GM21825 (cell line): ENCODE data around the gene TTC38.
"Not testable (repeated sequence)": the region's sequence is repeated elsewhere in the genome, so short reads cannot be mapped to it uniquely, and the experiment has no call there.

ENCODE experiments used
- ATAC-seq: cut with Tn5 transposase; IDR thresholded peaks from one replicate; pipeline ENCODE4 v1.9.1; 2021; ENCODE audit warnings: mild to moderate bottlenecking, moderate library complexity; ENCODE audit not compliant: unreplicated experiment

Gene TTC38

DNA sequence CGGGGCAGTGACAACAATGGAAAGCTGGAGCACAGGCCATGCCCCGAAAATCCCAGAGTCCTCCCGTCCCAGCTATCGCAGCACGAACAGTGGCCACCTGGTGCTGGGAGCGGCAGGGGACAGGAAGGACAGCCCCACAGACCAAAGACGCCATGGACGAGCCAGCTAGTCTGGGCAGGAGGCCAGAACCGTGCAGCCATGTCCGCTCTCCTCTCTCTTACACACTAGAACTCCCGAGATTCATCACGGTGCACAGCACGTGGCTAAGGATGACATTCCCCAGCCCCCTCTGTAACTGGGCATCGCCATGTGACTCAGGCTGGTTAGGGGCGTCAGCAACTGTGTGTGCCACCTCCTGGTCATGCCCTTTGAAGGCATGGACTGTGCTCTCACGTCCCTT, 22.3 kb upstream of the TTC38 start:
- ATAC-seq = no peak

DNA sequence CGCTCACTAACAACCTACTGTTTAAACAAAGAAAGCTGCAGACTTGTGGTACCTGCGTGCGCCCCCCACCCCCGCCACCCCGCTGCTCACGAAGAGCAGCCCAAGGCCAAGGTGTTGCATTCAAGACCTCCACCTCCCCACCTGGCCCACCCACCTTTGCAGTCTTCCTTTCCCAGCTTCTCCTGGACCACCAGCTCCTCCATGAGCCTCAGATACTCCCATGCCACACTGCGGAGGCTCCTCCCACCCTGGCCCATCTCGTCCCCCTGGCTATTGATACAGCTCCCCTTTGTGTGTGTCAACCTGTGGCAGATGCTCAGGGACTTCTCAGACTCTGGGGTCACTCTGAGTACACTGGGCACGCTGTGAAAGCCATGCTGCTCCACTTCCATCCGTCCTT, 21.6 kb upstream of the TTC38 start:
- ATAC-seq = no peak

DNA sequence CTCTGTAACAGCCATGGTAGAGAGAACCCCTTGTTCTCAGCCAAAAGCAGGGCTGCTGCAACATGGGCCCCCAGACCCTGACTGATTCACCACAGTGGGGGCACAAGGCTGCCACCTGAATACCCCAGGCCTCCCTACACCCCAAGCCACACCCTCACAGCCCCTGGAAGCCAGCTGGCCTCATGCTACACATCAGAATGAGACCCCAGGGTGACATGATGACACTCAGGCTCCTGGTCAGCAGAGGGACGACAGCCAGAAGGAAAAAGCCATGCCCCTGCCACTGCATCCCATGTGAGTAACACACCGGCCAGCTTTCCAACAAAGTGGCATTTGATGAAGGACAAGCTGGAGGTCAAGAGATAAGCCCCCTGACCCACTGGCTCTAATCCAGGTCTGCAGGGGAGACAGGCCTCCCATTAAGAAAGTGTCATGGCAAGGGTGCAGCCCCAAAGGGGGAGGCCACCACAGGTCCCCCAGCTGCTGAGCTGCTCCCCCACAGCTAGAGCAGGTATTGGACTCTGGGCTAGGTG, 20.3 kb upstream of the TTC38 start:
- ATAC-seq = no peak

DNA sequence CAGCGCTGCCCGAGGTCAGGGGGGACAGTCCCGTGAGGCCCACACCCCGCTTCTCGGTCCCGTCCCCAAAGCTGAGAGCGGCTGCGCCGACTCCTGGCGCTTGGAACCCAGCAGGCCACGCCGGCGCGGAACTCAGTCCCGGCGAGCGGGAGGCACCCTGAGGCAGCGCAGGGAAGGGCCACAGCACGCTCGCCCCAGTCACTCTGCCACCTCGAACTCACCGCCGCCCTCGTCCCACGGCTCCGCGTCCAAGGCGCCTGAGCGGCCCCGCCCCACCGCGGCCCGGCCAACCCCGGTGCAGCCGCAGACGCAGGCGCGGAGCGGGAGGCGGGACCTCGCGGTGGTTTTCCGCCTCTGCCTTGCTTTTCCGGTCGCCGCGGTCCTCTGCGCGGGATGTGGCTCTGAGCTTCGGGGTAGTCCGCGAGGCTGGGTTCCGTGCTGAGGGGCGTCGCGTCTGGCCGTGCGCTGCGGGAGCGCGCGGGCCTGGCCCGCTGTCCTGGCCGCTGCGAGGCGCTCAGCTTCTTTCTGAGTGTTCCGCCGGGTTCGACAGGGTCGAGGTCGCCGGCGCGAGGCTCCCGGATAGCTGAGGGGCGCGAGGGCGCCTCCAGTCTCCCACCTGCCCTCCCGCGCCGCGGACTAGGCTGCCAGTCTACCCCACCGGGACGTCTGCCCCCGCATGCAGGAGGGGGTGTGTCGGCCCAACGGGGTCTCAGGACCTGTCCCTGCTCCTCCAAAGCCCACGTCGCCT, 17.6 kb upstream of the TTC38 start, which contains the start of gene CDPF1:
CDPF1 (minus strand) TSS at position 259 of the 748 bp plus-strand sequence. CDS start 2,009 bp downstream, outside the sequence.
- peak; percentile 83 for ATAC-seq

DNA sequence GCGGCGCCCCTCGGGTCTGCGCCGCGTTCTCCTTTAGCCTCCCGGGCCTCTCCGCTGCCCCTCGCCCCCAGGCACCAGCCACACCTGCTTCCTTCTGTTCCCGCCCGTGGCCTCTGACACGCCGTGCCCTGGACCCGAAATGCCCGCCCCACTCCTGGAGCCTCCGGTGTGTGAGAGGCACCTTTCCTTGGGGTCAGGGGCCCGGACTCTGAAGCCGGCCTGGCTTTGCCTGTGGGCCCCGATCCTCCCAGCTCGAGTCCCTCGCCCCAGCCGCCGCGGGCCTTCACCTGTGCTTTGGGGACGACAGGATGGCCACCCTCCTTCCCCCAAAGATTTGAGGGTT, 17.1 kb upstream of the TTC38 start:
- no peak for ATAC-seq

DNA sequence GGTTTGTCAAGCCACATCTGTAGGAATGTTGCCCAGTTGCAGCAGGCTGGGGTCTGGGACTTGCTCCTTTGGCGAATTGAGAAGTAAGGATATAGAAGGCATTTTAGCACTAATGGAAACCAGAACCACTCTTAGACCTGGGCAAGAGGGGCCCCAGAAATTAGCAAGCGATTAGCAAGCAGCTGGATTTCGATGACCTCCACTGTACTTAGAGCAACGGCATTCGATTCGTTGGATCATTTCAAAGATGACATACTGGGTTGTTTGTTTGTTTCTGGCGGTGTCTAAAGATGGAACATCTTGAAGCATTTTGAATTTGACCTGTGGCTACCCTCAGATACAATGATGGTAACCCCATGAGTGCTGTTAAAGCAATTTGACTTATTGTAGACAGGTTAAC, 16.5 kb upstream of the TTC38 start:
- ATAC-seq = no peak

DNA sequence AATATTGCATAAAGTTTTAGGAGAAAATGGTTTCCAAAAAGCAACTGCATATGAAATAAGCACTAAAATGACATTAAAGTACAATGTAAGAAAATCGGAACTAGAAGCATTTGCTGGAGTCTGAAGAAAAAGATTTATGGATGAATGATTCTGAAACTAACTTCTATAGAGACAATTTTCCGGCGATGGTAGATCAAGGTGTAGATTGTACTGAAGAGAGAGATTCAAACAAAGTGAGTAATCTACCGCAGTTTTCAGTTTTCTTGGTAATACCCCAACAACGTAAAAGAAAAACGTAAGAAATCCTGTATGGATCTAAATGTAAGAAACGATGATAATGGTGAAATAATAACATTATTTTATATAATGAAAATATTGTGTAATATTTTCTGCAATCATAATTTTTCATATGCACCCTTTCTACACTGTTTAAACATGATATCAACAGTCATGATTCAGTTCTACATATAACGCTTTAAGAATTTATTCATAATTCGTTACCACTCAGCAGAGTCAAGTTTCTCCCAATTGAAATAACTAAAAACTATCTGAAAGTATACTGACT, 15.9 kb upstream of the TTC38 start:
- no peak for ATAC-seq

DNA sequence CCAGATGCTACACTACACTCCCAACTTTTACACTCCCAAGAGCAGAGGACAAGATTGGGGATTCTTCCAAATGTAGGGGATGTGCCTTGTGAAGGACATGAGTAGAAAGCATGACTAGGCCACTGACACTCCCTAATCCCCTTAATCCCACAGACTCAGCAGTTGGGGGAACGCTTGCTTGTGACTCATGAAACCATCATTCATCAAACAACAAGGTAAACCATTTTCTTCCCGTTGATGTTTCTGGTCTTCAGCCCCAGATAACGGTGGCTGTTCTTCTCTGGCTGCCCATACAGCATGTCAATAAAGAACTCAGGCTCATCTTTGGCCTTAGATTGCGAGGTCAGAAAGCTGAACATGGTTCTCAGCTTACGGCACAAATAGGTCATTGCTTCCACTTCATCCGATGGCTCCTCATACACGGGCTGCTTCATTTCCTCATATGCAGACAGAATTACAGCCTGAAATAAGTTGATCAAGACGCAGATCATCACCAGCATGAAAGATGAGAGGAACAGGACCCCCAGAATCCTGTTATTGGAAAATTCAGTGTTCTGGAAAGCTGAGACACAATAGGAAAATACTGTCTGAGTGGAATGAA, 11.3 kb upstream of the TTC38 start:
- no peak for ATAC-seq

DNA sequence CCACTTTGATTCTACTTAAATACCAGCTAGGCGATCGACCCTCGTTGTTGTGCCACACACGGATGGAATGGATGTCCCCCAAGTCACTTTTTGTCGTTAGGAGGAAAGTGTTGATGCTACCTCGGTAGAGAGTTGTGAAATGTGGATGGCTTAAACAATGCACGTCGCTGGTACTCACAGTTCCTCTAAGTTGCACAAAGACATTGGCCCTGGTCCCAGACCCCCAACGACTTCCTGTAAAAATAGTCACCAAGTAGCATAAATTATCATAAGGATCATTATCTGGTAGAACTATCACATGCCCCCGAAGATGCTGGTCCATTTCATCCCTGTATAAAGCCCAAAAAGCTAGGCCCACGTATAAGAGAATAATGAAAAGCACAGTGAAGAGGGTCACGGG, 8.4 kb upstream of the TTC38 start:
- no peak for ATAC-seq

DNA sequence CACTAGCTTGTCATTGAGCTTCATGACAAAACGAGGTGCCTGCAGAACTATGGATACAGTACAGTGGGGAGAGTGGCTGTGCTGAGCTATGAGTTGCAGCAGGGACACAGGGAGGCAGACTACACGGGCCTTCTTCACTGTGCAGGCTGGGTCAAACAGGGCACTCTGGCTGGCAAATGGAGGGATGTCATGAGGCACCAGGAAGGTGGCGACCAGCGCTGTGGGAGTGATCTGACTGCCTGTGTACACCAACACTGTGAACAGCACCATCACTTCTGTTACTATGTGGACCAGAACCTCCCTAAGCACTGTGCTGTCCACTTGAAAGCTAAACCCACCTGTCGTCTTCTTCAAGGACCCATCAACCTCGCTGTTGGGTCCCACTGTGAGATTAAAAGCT, 7.8 kb upstream of the TTC38 start:
- no peak for ATAC-seq

DNA sequence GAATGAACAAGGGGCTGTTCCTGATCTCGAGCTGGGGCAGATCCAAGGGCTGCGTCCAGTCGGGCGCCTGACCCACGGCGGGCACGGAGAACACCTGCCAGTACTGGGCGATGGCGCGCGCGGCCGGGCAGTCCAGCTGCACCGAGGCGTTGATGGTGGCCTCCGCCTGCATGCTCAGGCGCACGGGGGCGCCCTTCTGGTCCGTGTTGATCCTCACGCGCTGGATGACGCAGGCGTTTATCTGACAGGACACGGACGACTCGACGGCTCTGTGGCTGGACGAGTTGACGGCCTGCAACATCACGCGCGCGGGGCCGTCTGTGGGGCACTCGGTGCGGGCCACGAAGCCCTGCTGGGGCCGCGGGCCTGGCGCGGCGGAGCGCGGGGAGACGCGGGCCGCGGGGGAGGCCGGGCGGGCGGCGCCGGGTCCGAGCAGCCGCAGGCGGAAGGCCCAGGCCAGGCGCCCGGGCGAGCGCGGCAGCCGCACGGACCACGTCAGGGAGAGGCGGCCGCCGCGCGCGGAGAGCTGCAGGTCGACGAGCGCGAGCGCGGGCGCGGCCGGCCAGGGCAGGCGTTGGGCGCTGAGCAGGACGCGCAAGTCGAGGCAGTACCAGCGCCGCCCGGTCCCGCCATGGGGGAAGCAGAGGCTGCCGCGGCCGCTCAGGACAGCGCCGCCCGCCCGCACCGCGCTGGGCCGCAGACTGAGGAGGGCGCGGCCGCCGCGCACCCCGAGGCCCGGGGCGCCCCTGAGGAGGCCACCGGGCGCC, 5.2 kb upstream of the TTC38 start:
- ATAC-seq = no peak

DNA sequence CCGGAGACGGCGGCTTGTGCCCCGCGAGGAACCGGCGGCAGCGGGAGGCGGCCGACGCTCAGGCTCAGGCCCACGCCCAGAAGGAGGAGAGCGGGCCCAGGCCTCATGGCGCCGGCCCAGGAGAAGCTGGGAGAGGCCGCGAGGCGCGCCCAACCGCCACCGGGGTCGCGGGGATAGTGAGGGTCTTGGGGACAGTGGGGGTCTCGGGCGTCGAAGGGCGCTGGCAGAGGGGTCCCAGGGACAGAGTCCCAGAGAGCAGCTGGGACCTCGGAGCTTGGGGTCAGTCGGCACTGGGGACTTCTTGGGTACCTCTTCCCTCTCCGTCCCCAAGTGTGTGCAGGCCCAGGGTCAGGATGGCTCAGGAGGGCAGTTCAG, 4.6 kb upstream of the TTC38 start, which contains the start of gene PKDREJ:
PKDREJ (minus strand) TSS at position 128 of the 375 bp plus-strand sequence; CDS start at position 107, 21 bp downstream.
- ATAC-seq = no peak

DNA sequence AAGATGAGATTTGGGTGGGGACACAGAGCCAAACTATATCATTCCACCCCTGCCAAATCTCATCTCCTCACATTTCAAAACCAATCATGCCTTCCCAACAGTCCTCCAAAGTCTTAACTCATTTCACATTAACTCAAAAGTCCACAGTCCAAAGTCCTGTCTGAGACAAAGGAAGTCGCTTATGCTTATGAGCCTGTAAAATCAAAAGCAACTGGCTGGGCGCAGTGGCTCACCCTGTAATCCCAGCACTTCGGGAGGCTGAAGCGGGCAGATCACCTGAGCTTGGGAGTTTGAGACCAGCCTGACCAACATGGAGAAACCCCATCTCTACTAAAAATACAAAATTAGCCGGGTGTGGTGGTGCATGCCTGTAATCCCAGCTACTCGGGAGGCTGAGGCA, 3.3 kb upstream of the TTC38 start:
- not testable (repeated sequence) for ATAC-seq

DNA sequence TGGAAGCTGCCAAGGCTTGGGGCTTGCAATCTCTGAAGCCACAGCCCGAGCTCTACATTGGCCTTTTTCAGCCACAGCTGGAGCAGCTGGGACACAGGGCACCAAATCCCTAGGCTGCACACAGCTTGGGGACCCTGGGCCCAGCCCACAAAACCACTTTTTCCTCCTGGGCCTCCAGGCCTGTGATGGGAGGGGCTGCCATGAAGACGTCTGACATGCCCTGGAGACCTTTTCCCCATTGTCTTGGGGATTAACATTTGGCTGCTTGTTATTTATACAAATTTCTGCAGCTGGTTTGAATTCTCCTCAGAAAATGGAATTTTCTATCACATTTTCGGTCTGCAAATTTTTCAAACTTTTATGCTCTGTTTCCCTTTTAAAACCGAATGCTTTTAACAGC, 2.2 kb upstream of the TTC38 start:
- ATAC-seq = not testable (repeated sequence)

DNA sequence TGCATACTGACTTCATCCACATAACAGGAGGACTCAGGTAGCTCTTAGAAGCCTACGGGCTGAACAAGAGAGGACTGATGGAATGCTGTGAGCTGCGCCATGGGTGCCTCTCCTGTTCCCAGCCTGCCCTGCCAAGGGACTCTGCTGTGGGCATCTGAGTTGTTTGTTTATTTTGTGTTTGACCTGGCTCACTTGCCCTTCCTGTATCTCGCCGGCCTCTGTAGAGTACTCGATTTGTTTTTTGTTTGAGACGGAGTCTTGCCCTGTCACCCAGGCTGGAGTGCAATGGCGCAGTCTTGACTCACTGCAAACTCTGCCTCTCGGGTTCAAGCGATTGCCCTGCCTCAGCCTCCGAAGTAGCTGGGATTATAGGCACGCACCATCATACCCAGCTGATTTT, 1.8 kb downstream of the TTC38 start:
- ATAC-seq = no peak

DNA sequence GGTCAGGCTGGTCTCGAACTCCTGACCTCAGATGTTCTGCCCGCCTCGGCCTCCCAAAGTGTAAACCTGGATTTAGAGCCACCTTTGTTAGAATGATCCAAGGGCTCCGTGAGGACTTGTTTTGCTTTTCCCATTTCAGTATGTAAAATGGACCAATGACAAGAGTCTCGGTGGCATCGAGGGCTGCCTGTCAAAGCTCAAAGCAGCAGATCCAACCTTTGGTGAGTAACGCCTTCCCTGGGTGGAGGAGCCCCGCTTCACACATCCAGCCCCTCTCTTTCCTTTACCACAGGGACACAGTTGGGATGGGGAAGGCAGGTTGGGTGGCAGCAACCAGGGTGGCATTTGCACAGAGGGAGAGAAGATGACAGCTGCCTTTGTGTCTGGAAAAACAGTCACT, 4.4 kb downstream of the TTC38 start:
- ATAC-seq = no peak

DNA sequence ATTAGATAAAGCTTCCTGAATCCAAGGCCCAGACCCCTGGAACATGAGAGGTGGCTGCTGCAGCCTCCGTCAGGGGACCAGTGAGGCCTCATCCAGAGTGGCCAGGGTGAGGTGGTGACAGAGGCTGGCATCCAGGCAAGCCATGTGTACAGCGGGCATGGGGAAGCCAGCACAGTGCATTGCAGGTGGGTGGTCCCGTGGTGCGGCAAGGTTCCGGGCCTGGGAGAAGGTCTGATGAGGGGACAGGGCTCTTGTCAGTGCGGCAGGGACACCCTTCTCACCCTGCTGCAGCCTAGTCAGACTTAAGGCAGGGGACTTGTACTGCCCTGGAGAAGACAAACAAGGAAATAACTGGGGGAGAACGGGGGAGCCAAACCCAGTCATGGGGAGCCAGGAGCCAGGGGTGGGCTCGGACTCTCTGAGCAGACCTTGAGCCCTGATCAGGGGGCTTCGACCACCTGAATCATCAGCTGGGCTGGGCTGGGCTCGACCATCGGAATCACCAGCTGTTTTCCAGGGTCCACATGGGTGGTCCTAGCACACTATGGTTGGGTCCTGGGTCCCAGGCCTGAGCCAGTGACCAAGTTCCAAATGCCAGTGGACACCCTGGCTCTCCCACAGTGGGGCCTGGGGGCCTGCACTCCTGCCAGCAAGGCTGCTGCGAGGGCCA, 5.1 kb downstream of the TTC38 start:
- no peak for ATAC-seq

DNA sequence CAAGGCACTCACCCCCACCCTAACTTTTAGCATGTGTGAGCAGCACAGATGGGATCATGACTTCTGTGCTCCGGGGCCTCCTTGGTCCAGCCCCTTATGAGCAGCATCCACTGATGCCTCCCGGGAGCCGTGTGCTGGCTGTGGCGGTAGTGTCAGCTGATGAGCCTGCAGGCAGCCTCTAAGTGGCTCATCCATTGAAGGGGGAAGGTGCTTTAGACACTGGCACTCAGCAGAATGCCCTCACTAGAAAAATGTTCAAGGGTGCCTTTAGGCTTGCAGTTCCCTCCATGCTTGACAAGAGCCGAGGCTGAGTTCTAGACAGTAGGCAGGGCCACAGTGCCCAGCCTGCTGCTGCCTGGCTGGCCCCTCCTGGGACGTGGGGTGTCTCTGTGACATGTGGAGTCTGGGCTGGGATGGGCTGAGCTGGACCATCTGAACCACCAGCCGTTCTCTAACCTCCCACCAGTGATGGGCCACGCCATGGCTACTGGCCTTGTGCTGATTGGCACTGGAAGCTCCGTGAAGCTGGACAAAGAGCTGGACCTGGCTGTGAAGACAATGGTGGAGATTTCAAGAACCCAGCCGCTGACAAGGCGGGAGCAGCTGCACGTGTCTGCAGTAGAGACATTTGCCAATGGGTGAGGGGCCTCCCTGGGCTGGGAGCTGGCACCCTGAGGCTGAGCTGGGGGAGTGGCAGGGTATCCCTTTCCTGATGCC, 5.8 kb downstream of the TTC38 start:
- ATAC-seq = no peak

DNA sequence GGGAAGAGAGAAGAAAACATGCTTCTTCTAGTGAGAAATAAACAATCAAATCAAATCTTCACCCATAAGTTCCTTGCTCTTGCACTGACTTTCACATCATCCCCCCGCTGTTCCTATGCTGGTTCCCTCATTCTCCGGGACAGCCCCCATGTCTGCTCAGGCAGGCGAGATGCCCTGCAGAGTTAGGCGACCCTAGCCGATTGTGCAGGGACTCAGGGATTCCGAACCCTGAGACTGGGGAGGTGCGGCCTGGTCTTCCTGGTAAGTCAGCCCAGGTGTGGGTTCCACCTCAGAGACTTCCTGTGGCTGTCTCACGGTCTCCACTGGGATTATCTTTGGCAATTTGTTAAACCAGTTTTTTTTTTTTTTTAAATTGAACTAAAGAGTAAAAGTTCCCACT, 6.6 kb downstream of the TTC38 start:
- no peak for ATAC-seq

DNA sequence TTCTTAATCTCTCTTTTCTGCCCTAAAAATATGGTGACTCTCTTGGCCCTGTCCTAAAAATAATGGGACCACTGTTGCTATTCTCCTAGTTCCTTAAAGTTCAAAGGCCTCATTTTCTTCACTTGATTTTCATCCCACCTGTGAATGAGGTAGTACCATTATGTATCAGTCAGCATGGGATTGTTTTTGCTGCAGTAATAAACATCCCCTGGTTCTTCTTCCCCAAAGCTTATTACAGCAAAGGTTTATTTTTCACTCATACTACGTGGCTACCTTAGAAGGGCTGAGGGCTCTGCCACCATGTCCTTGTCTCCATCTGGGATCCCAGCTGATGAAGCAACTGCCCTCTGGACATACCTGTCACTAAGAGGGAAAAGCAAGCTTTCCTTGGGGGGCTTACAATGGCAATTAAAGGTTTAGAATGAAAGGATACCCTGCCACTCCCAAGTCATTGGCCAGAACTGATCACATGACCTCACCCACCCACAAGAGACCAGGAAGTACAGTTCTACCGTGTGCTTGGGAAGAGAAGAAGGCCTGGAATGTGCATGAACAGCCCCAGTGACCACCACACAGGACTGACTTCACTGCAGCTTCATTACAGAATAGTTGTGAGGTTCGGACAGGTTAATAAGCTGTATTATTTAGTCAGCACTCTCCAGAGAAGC, 7.8 kb downstream of the TTC38 start:
- ATAC-seq = no peak
